Lower leg skin (tissue), 3 donors: ENCODE measurements around the gene SRD5A1.

Experiments
- CTCF ChIP-seq, 3 donors: fragments of 450-650 bp; IDR thresholded peaks; one replicate each; pipeline ENCODE4 v1.5.1; 2016; ENCODE audit warnings: antibody characterized with exemption in 3 of 3, mild to moderate bottlenecking in 3 of 3, moderate library complexity in 2 of 3
- POLR2A ChIP-seq, 2 donors: fragments of 450-650 bp; IDR thresholded peaks; one replicate each; pipeline ENCODE4 v1.6.1; 2016 to 2017; ENCODE audit warnings: antibody characterized with exemption in 2 of 2, mild to moderate bottlenecking in 1 of 2, moderate library complexity in 1 of 2

- TF ChIP-seq CTCF (IDR thresholded peaks at IDR 0.05) (no peak), POLR2A (IDR thresholded peaks at IDR 0.05) (no peak)
Observed at GRCh38 chr5:6623941-6624340, 9.3 kb upstream of the SRD5A1 start.
